Naive thymus-derived CD4-positive, alpha-beta T cell (primary cell): ENCODE measurements around the gene UGT2B15. TPM values are rescaled to one million over a fixed set of nuclear protein-coding genes. Genes with fewer than 3 reads are reported as not detected.
"Not testable (repeated sequence)": the region's sequence is repeated elsewhere in the genome, so short reads cannot be mapped to it uniquely, and the experiment has no call there.

Experiments
- ATAC-seq: fragments of 150-1000 bp; cut with Tn5 transposase; 2 replicates; pipeline ENCODE4 v1.10.0; 2021; ENCODE audit warnings: mild to moderate bottlenecking, moderate library complexity
- CTCF ChIA-PET: fragments of 350-600 bp; sonication (Branson Sonifier 250); formaldehyde crosslinking; loops from one replicate; lab custom pipeline; 2021; ENCODE audit warnings: antibody characterized with exemption; lab: Charles Lee
- POLR2A ChIA-PET: fragments of 350-600 bp; sonication (Branson Sonifier 250); formaldehyde crosslinking; loops from one replicate; lab custom pipeline; 2021; ENCODE audit warnings: antibody characterized with exemption, inconsistent platforms; lab: Charles Lee
- DNase-seq, 9 donors: peaks; one replicate each; pipeline versions ENCODE4 v3.0.0 to v3.0.0-alpha.2; 2020 to 2022; ENCODE audit warnings: mixed read lengths in 1 of 9
- H3K27ac ChIP-seq: one replicate; pipeline ENCODE4 v1.7.0; 2013; ENCODE audit warnings: mild to moderate bottlenecking, low read depth, low read length, moderate library complexity
- H3K27me3 ChIP-seq, 2 donors: one replicate each; pipeline ENCODE4 v1.7.0; 2013; ENCODE audit warnings: low read length in 2 of 2, mild to moderate bottlenecking in 2 of 2, moderate library complexity in 2 of 2; ENCODE audit not compliant: control insufficient read depth in 2 of 2, insufficient read depth in 2 of 2
- H3K36me3 ChIP-seq, 3 experiments: 1 replicate in 2 of 3; 2 replicates in 1 of 3; pipeline ENCODE4 v1.7.0; 2013; ENCODE audit warnings: low read length in 3 of 3, mild to moderate bottlenecking in 3 of 3, moderate library complexity in 1 of 3; ENCODE audit not compliant: insufficient read depth in 3 of 3, control insufficient read depth in 2 of 3
- H3K4me1 ChIP-seq, 2 donors: one replicate each; pipeline ENCODE4 v1.7.0; 2013; ENCODE audit warnings: low read length in 2 of 2, mild to moderate bottlenecking in 2 of 2, moderate library complexity in 1 of 2; ENCODE audit not compliant: control insufficient read depth in 2 of 2, insufficient read depth in 2 of 2
- H3K4me3 ChIP-seq: 2 replicates; pipeline ENCODE4 v1.7.0; 2013; ENCODE audit warnings: mild to moderate bottlenecking, low read length
- H3K9me3 ChIP-seq, 3 experiments: 1 replicate in 2 of 3; 2 replicates in 1 of 3; pipeline ENCODE4 v1.7.0; 2013; ENCODE audit warnings: low read length in 3 of 3; ENCODE audit not compliant: control insufficient read depth in 2 of 3
- H3K27ac Mint-ChIP-seq, 9 donors: one replicate each; pipeline ENCODE4 v1.8.0; 2020 to 2022; ENCODE audit warnings: mixed read lengths in 9 of 9, mild to moderate bottlenecking in 8 of 9, moderate library complexity in 5 of 9, inconsistent platforms in 2 of 9
- H3K27me3 Mint-ChIP-seq, 5 donors: one replicate each; pipeline ENCODE4 v1.8.0; 2021 to 2022; ENCODE audit warnings: mixed read lengths in 5 of 5, mild to moderate bottlenecking in 1 of 5
- H3K36me3 Mint-ChIP-seq, 5 donors: one replicate each; pipeline ENCODE4 v1.8.0; 2020 to 2022; ENCODE audit warnings: mixed read lengths in 5 of 5, mild to moderate bottlenecking in 3 of 5, inconsistent platforms in 1 of 5
- H3K4me1 Mint-ChIP-seq, 7 donors: one replicate each; pipeline ENCODE4 v1.8.0; 2020 to 2022; ENCODE audit warnings: mixed read lengths in 7 of 7, mild to moderate bottlenecking in 3 of 7, inconsistent platforms in 1 of 7
- H3K4me3 Mint-ChIP-seq, 10 donors: one replicate each; pipeline ENCODE4 v1.8.0; 2020 to 2022; ENCODE audit warnings: mild to moderate bottlenecking in 10 of 10, mixed read lengths in 10 of 10, moderate library complexity in 6 of 10, inconsistent platforms in 2 of 10
- H3K9me3 Mint-ChIP-seq, 11 donors: one replicate each; pipeline ENCODE4 v1.8.0; 2020 to 2022; ENCODE audit warnings: mixed read lengths in 11 of 11, mild to moderate bottlenecking in 4 of 11, inconsistent platforms in 1 of 11, moderate library complexity in 1 of 11
- intact Hi-C, 2 donors: fragments of 100-400 bp; cut with micrococcal nuclease; formaldehyde crosslinking; loops; one replicate each; pipeline ENCODE4 v1.15.1; 2023
- polyA plus RNA-seq, 2 donors: library from polyadenylated mRNA; unstranded; fragments of 300-500 nt; fragmentation: Illumina TruSeq; gene quantifications; one replicate each; pipeline ENCODE4 v1.2.3, GENCODE V29; 2021
- total RNA-seq, 6 experiments: library from RNA in 5 of 6; stranded (reverse) in 5 of 6; gene quantifications; 1 replicate in 5 of 6; 2 replicates in 1 of 6; pipeline ENCODE4 v1.2.3 and lab custom pipeline; 2021 to 2026

The UGT2B15 gene
- not detected for total RNA-seq
- not detected for polyA plus RNA-seq
- not detected for total RNA-seq (lab: John Stamatoyannopoulos, UW)

DNA sequence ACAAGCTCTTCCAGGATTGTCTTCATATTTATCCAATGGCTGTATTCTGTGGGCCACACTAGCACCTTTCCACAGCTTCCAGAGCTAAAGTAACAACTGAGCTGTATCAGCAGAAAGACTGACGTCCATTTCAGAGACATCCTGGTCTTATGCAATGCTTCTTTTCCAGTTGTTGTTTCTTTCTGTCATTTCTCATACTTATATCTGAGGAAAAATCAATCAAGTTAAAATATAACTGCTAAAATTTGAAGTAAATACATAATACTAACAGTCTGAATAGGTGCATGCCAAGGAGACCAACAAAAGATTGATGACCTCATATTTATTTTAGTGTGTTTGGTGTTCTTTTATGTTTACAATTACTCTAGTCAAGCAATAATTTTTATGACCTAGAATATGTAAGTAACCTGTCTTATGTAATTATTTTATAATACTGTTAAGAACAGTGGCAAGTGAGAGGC is at the start of gene UGT2B15:
UGT2B15 (minus strand) TSS at position 174 of the 461 bp plus-strand sequence; CDS start at position 140, 34 bp downstream.
- H3K27ac ChIP-seq, CTCF ChIA-PET, H3K9me3 Mint-ChIP-seq, H3K36me3 ChIP-seq, H3K4me1 Mint-ChIP-seq, H3K27me3 Mint-ChIP-seq, POLR2A ChIA-PET, DNase-seq, intact Hi-C loops, H3K4me3 Mint-ChIP-seq, ATAC-seq, H3K36me3 Mint-ChIP-seq, H3K9me3 ChIP-seq, H3K4me3 ChIP-seq, H3K27me3 ChIP-seq, H3K4me1 ChIP-seq: not testable (repeated sequence)
- peak within 1 kb of the TSS in 1 of 9 donors; percentile 16 for H3K27ac Mint-ChIP-seq

DNA sequence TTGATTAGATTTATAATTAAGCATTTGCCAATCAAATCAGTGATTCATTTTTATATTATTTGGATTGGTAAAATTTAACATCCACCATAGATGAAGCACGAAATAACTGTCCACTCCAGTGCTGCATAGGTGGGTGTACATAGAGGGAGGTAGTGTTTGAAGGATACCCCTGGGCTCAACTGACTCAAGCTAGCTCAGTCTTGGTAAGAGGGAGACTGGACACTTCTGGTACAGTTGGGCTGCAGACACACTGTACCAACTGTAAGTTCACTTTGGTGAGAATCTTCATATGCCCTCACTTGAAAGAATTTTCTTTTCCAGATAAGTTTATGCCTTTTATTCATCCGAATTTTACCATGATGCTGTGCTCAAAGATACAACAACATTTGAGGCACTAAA is 48.6 kb upstream of the UGT2B15 start:
- peaks cover 0 to 5% (median 0%) of the 10 kb centered on the region in 5 donors for H3K27me3 Mint-ChIP-seq
- no peak overlapping the region for H3K27ac Mint-ChIP-seq

DNA sequence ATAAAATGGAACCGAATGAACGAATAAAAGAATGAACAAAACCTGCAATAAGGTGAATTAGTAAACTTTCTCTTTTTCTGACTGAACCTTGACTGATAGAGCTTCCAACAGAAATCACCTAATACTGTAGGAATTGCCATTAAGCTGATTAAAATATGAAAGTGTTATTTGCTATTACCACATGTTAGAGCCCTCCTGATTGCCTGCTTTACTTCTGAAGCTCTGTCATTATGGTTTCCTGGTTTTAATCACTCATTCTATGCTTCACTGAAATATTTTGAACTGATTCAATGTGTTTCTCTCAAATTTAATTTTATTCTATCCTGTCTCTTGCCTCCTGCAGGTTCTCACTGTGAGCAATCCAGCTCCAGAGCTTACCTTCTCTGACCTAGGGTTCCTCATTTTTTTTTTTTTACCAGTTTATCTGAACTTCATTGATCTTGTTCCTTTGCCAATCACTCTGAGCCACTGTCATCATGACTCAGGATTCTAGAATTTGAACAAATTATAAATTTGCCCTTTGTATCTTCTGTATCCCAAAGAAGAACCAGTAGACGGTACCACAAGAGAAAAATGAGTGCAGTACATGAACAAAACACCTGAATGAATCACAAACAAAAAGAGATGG is 48.1 kb upstream of the UGT2B15 start:
- Mint-ChIP-seq H3K27me3 (peaks cover 0 to 5% (median 0%) of the 10 kb centered on the region in 5 donors), H3K27ac (no peak overlapping the region)

More for the DNA sequence above, 48.6 kb upstream of the UGT2B15 start:
- H3K9me3 ChIP-seq: no peaks in the 10 kb centered on the region
- no peaks in the 10 kb centered on the region for H3K36me3 Mint-ChIP-seq
- no peaks in the 10 kb centered on the region for H3K4me1 Mint-ChIP-seq
- ATAC-seq: no peak
- no peak overlapping the region for H3K27ac ChIP-seq
- H3K9me3 Mint-ChIP-seq: peaks cover 0 to 9% (median 1%) of the 10 kb centered on the region in 11 donors
- H3K4me1 ChIP-seq: no peaks in the 10 kb centered on the region
- no peak for DNase-seq
- H3K4me3 Mint-ChIP-seq: no peak overlapping the region
- ChIA-PET CTCF (no interaction called here), POLR2A (no interaction called here)
- no peak overlapping the region for H3K4me3 ChIP-seq
- intact Hi-C loops: no loop called here
- no peaks in the 10 kb centered on the region for H3K36me3 ChIP-seq
- no peaks in the 10 kb centered on the region for H3K27me3 ChIP-seq

DNA sequence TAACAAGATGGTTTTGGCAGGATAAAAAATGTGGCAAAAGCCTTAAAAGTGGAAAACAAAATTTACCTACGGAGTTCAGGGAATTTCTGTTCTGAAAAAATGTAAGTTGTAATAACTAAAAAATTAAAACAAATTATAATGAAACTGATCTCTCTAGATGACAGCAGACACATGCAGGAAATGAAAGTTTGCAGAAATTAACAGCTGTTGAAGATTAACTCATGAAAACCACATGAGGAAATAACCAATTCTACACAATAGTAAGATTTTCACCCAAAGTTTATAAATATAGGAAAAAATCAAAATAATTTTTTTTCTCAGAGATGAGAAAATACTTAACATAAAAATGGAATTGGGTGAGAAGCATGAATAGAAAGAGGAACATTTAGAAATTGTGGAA is 47.5 kb upstream of the UGT2B15 start:
- intact Hi-C loops: no loop called here
- no peak for DNase-seq
- no peaks in the 10 kb centered on the region for H3K9me3 ChIP-seq
- ATAC-seq: no peak
- peaks cover 0 to 9% (median 1%) of the 10 kb centered on the region in 11 donors for H3K9me3 Mint-ChIP-seq
- no peaks in the 10 kb centered on the region for H3K27me3 ChIP-seq
- H3K27me3 Mint-ChIP-seq: peaks cover 0 to 5% (median 0%) of the 10 kb centered on the region in 5 donors
- H3K36me3 ChIP-seq: no peaks in the 10 kb centered on the region
- no peak overlapping the region for H3K27ac Mint-ChIP-seq
- POLR2A ChIA-PET: no interaction called here
- H3K4me1 Mint-ChIP-seq: no peaks in the 10 kb centered on the region
- H3K4me1 ChIP-seq: no peaks in the 10 kb centered on the region
- no peak overlapping the region for H3K4me3 ChIP-seq
- H3K4me3 Mint-ChIP-seq: no peak overlapping the region
- H3K27ac ChIP-seq: no peak overlapping the region
- no peaks in the 10 kb centered on the region for H3K36me3 Mint-ChIP-seq
- CTCF ChIA-PET: interaction anchor here (0.7 kb wide), 1 partner anchor 1177 kb away, joined by 8 read pairs; no protein-coding TSS in a partner anchor

More for the DNA sequence above, 48.1 kb upstream of the UGT2B15 start:
- no peaks in the 10 kb centered on the region for H3K36me3 Mint-ChIP-seq
- H3K27ac ChIP-seq: no peak overlapping the region
- H3K9me3 Mint-ChIP-seq: peaks cover 0 to 9% (median 1%) of the 10 kb centered on the region in 11 donors
- ChIA-PET POLR2A (no interaction called here), CTCF (interaction anchor here (0.7 kb wide), 1 partner anchor 1176 kb away, joined by 8 read pairs; no protein-coding TSS in a partner anchor)
- H3K36me3 ChIP-seq: no peaks in the 10 kb centered on the region
- H3K27me3 ChIP-seq: no peaks in the 10 kb centered on the region
- ATAC-seq: no peak
- H3K4me3 ChIP-seq: no peak overlapping the region
- no peaks in the 10 kb centered on the region for H3K4me1 Mint-ChIP-seq
- H3K9me3 ChIP-seq: no peaks in the 10 kb centered on the region
- H3K4me3 Mint-ChIP-seq: no peak overlapping the region
- no peak for DNase-seq
- H3K4me1 ChIP-seq: no peaks in the 10 kb centered on the region
- intact Hi-C loops: no loop called here

DNA sequence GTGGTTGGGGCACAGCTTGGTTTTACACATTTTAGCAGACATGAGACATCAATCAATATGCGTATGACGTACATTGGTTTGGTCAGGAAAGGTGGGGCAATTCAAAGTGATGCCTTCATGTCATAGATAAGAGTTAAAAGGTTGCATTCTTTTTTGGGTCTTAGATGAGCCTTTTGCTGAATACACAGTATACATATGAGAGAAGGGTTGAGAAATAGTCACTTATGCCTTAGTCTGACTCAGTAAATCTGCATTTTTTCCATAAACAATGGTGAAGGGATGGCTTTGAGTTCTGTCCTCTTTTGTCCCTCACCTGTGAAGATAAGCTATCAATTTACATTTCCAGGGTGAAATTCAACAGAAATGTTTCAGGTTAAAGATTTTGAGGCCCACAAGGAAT is 43.9 kb upstream of the UGT2B15 start:
- peaks cover 0 to 8% (median 0%) of the 10 kb centered on the region in 11 donors for H3K9me3 Mint-ChIP-seq
- no peaks in the 10 kb centered on the region for H3K4me1 Mint-ChIP-seq
- H3K4me3 Mint-ChIP-seq: no peak overlapping the region
- peaks cover 0 to 4% (median 0%) of the 10 kb centered on the region in 5 donors for H3K27me3 Mint-ChIP-seq
- Histone ChIP-seq H3K9me3 (no peaks in the 10 kb centered on the region), H3K36me3 (no peaks in the 10 kb centered on the region), H3K4me3 (no peak overlapping the region), H3K4me1 (no peaks in the 10 kb centered on the region), H3K27ac (no peak overlapping the region), H3K27me3 (no peaks in the 10 kb centered on the region)
- intact Hi-C loops: no loop called here
- no peaks in the 10 kb centered on the region for H3K36me3 Mint-ChIP-seq
- H3K27ac Mint-ChIP-seq: no peak overlapping the region
- ATAC-seq: no peak
- no peak for DNase-seq
- POLR2A ChIA-PET: no interaction called here
- CTCF ChIA-PET: no interaction called here

DNA sequence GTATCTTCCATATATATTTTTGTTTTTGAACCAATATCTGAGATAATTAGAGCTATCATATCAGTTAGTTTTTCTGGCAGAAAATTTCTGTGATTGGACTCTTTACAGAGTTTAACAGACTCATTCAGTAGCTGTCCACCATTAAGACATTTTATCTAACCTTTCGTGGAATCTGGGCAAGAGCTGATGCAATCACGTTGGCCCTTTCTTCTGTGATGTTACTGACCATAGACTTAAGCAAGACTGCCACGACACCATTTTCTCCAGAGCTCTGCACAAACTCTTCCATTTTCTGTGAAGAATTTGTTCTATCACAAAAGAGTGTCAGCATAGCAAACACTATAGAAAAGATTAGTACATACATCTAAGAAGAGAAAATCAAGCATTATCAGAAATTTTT is 41.8 kb upstream of the UGT2B15 start:
- H3K27ac ChIP-seq: no peak overlapping the region
- POLR2A ChIA-PET: no interaction called here
- Mint-ChIP-seq H3K36me3 (no peaks in the 10 kb centered on the region), H3K27ac (no peak overlapping the region), H3K9me3 (peaks cover 0 to 6% (median 0%) of the 10 kb centered on the region in 11 donors), H3K4me1 (no peaks in the 10 kb centered on the region), H3K4me3 (no peak overlapping the region), H3K27me3 (peaks cover 0 to 8% (median 0%) of the 10 kb centered on the region in 5 donors)
- intact Hi-C loops: no loop called here
- H3K27me3 ChIP-seq: no peaks in the 10 kb centered on the region
- H3K36me3 ChIP-seq: no peaks in the 10 kb centered on the region
- DNase-seq (no peak), ATAC-seq (no peak)
- no peaks in the 10 kb centered on the region for H3K4me1 ChIP-seq
- H3K4me3 ChIP-seq: no peak overlapping the region
- H3K9me3 ChIP-seq: no peaks in the 10 kb centered on the region
- CTCF ChIA-PET: no interaction called here

DNA sequence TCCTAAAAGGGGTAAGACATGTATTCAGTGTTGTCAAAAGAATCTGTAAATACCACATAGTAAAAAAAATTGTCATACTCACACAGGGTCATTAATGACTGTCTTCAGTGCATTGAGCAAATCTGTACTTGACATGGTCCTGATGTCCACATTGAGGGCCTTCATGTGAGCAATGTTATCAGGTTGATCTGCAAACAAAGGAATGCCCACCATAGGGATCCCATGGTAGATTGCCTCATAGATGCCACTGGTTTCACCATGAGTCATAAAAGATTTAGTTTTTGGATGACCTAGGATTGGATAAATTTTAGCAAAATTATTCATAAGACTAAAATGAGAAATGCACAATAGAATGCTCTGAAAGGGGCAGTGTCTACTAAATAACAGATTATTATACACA is 38.1 kb upstream of the UGT2B15 start:
- no peak overlapping the region for H3K4me3 ChIP-seq
- intact Hi-C loops: no loop called here
- Mint-ChIP-seq H3K4me1 (no peaks in the 10 kb centered on the region), H3K27me3 (peaks cover 0 to 13% (median 3%) of the 10 kb centered on the region in 5 donors), H3K27ac (no peak overlapping the region), H3K36me3 (no peaks in the 10 kb centered on the region), H3K4me3 (no peak overlapping the region), H3K9me3 (peaks cover 0 to 5% (median 0%) of the 10 kb centered on the region in 11 donors)
- ChIA-PET CTCF (no interaction called here), POLR2A (no interaction called here)
- H3K27me3 ChIP-seq: no peaks in the 10 kb centered on the region
- H3K36me3 ChIP-seq: no peaks in the 10 kb centered on the region
- ATAC-seq (no peak), DNase-seq (no peak)
- no peak overlapping the region for H3K27ac ChIP-seq
- H3K4me1 ChIP-seq: no peaks in the 10 kb centered on the region
- no peaks in the 10 kb centered on the region for H3K9me3 ChIP-seq
